HG03378 (cell line): Measurements from ENCODE around the gene LORICRIN.
"Not testable (repeated sequence)": the region's sequence is repeated elsewhere in the genome, so short reads cannot be mapped to it uniquely, and the experiment has no call there.

Experiments
- ATAC-seq: cut with Tn5 transposase; IDR thresholded peaks from one replicate; pipeline ENCODE4 v1.9.1; 2021; ENCODE audit warnings: mild to moderate bottlenecking, moderate library complexity; ENCODE audit not compliant: unreplicated experiment

Gene LORICRIN, protein sequence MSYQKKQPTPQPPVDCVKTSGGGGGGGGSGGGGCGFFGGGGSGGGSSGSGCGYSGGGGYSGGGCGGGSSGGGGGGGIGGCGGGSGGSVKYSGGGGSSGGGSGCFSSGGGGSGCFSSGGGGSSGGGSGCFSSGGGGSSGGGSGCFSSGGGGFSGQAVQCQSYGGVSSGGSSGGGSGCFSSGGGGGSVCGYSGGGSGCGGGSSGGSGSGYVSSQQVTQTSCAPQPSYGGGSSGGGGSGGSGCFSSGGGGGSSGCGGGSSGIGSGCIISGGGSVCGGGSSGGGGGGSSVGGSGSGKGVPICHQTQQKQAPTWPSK

DNA sequence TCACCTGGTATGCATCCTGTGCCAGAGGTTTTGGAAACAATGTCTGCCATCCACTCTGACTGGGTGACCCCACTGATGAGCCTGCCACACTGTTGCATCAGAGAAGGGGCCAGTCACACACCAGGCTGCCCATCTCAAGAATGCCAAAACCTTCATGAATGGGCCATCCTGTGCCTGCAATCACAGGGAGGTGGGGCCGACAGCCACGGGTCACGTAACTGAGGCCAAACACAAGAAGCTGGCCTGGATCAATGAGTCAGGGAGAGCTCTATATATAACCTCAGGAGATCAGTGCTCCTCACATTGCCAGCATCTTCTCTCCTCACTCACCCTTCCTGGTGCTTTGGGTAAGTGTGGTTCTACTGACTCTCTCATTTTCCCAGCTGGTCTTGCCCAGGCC is at the start of gene LORICRIN:
Gene LORICRIN, plus strand, starts transcription at position 301 of the 400 bp plus-strand sequence. CDS start 1,263 bp downstream, outside the sequence.
- ATAC-seq, result no peak

DNA sequence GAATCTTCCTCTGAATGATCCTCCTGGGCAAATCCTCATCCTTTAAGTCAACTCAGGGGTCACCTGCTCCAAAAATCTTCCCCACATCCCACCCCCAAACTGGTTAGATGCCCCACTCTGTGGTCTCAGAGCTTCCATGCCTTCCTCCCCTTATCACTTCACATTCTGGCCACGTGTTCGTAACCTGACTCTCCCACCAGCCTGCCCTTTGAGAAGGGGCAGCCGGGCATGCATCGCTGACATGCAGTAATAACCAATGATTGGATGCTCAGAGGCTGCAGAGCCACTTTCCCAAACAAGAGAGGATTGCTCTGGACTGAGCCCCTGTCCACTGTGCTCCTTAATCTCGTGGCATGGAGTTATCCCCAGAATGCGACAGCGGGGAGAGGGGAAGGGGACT is 49.3 kb upstream of the LORICRIN start:
- ATAC-seq, result no peak

- no peak for ATAC-seq
Observed at GRCh38 chr1:153212201-153212600, 47.3 kb upstream of the LORICRIN start.

DNA sequence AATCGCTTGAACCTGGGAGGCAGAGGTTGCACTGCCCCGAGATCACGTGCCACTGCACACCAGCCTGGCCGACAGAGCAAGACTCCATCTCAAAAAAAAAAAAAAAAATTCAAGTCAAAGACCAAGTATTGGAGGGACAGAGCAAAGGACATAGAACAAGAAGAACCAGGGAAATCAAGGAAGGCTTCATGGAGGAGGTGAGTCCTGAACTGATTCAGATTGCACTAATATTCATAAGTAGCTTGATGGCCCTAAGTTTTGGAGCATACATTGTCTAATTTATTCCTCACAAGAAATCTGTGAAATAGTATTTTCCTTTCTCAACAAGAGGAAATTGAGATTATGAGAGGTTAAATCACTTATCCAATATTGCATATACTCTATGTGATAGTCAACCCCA is 46.0 kb upstream of the LORICRIN start:
- ATAC-seq, result no peak

GRCh38 chr1:153217212-153217611 is 42.3 kb upstream of the LORICRIN start, which contains the start of gene PRR9:
TSS of gene PRR9 (plus strand) at chr1:153217584. CDS start at chr1:153218145, 561 bp downstream.
- ATAC-seq, result no peak

GRCh38 chr1:153217744-153218416 is 41.6 kb upstream of the LORICRIN start:
- ATAC-seq, result no peak

- no peak for ATAC-seq
Observed at GRCh38 chr1:153220606-153221303, 38.7 kb upstream of the LORICRIN start.

GRCh38 chr1:153223040-153223891 is 36.2 kb upstream of the LORICRIN start:
- not testable (repeated sequence) for ATAC-seq

- no peak for ATAC-seq
Observed at GRCh38 chr1:153227810-153228209, 31.7 kb upstream of the LORICRIN start.

- no peak for ATAC-seq
Observed at GRCh38 chr1:153228491-153228890, 31.0 kb upstream of the LORICRIN start.

GRCh38 chr1:153229076-153229829 is 30.2 kb upstream of the LORICRIN start:
- ATAC-seq, result not testable (repeated sequence)

DNA sequence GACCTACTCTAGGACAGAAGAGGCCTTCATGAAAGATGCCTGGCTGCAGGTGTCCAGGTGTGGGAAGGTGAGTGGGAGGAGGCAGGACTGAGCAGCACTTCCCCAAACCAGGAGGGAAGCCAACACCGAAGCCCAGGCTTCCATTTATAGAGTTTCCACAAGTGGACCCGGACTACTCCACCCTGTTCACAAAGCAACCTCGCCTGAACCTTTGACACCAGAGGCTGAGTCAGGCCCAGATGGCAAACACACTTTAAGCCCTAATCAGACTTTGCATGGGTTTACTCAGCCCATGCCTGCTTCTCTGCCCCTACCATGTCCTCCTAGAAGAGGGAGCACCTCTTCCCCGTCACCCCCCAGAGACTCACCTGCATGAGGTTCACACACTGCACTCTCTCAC is 28.1 kb upstream of the LORICRIN start:
- no peak for ATAC-seq

GRCh38 chr1:153231785-153232184 is 27.7 kb upstream of the LORICRIN start:
- ATAC-seq, result no peak

GRCh38 chr1:153232553-153232952 is 26.9 kb upstream of the LORICRIN start:
- ATAC-seq, result no peak

- ATAC-seq, result no peak
Observed at GRCh38 chr1:153233448-153233847, 26.0 kb upstream of the LORICRIN start.

DNA sequence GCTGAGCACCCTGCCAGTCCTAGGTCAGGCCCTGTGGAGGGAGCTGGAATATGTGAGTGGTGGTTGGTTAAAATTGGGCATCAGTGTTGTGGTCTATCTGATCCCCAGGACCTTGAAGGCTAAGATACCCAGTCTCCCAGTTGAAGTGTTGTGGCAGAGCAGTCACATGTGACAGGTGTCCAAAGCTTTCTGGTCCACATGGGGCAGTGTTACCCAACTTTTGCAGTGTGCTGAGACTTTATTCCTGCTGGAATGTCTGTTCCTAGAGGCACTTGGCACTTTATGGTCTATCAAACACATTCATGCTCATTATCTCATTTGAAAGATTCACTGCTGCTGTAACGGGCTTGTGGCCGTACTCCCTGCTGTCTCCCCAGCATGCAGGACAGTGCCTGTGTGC is 21.0 kb upstream of the LORICRIN start:
- ATAC-seq, result no peak

GRCh38 chr1:153242160-153242559 is 17.3 kb upstream of the LORICRIN start:
- ATAC-seq, result no peak

DNA sequence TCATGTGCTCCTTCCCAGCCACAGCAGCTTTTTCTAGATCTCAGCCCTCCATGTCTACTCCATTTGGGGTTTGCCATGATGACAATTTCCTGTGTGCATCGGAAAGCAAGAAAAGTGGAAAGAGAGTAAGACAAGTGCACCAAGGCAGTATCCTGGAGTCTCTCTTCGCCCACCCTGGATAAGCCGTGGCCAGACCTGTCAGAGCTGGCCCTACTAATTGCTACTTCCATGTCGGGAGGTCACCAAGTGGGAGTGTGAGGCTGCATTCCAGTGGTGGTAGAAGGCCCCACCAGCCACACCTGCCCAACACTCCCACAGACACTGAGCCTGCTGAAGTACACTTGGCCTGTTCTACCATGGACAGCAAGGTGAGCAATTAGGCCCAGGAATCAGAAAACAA is 14.0 kb upstream of the LORICRIN start:
- no peak for ATAC-seq

DNA sequence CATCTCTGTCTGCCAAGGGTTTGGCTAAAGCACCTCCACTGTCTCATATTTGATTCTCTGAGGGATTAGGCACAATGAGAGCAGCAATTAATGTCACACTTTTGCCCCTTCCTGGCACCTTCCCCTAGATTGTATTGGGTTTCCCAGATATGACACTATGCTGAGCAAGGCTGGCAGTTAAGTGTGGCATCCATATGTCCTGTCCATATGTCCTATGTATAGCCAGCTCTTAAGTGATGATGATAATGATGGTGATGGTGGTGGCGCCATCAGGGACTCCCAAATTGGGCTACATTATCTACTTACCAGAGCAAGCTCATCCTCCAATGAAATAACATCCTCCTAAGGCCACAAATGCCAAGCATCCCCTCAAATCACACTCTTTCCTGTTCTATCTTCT is 13.5 kb upstream of the LORICRIN start:
- ATAC-seq, result no peak

DNA sequence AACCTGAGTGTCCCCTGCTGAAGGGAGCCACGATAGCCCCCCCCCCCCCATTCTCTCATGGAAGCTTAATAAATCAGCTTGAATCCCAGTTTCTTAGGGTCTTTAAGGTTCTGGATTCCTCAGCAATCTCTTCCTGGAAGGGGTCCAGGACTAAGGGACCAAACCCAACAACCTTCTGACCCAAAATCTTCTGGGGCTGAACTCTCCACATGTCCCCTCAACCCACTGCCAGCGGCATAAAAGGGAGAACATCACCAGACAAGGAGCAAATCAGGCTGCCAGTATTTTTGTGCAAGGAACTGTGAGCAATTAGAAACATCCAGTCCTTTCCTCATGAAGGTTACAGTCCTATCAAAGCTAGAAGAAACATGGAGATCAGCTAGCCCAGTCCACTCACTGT is 12.7 kb upstream of the LORICRIN start:
- no peak for ATAC-seq
